K562 (cell line): Measurements from ENCODE around the gene HSD17B12. TPM values are rescaled to one million over a fixed set of nuclear protein-coding genes. Genes with fewer than 3 reads are reported as not detected.
"Not testable (repeated sequence)": the region's sequence is repeated elsewhere in the genome, so short reads cannot be mapped to it uniquely, and the experiment has no call there.

Experiments
- ATAC-seq: fragments of 200-7000 bp; cut with Tn5 transposase; 3 replicates; pipeline ENCODE4 v1.9.1; 2020; ENCODE audit warnings: moderate library complexity
- BruUV-seq: library from RNA; stranded (reverse); fragments of 400-500 nt; replicated peaks from 2 replicates; lab custom pipeline; 2021; lab: Mats Ljungman, UMichigan
- CTCF ChIA-PET: fragments of 300-600 bp; formaldehyde crosslinking; extraction: SDS; loops from one replicate; lab custom pipeline; 2021; ENCODE audit warnings: low intra/inter-chr PET ratio; lab: Yijun Ruan, JAX
- POLR2A ChIA-PET: fragments of 300-600, 350-650 bp; sonication (Branson Sonifier 250); formaldehyde crosslinking; extraction: SDS; loops from one replicate; lab custom pipeline; 2021; ENCODE audit warnings: antibody characterized with exemption, inconsistent platforms; lab: Yijun Ruan, JAX
- DNase-seq, 4 experiments: peaks; one replicate each; pipeline versions ENCODE4 v3.0.0 to v3.0.0-alpha.2; 2011 to 2018; ENCODE audit warnings: low spot score in 3 of 4, mixed read lengths in 3 of 4; ENCODE audit errors: extremely low read depth in 1 of 4
- FAIRE-seq: peaks from 2 replicates; lab custom pipeline; 2011; peaks lifted over from hg19 to GRCh38; lab: Jason Lieb, UNC
- H2AFZ ChIP-seq: 2 replicates; pipeline ENCODE4 v1.6.0; 2011; ENCODE audit warnings: low read depth, low read length, control low read depth, inconsistent platforms
- H3K27ac ChIP-seq: fragments of 200-600 bp; 3 replicates; pipeline ENCODE4 v1.8.0; 2011; ENCODE audit warnings: low read depth, mild to moderate bottlenecking, control low read depth, inconsistent platforms, low read length, moderate library complexity, mixed read lengths; ENCODE audit errors: extremely low read depth
- H3K27me3 ChIP-seq, 2 experiments: fragments of 300-600 bp in 1 of 2; 2 replicates in 1 of 2; 3 replicates in 1 of 2; pipeline versions ENCODE4 v1.6.0 to v1.8.0; 2011; ENCODE audit warnings: inconsistent platforms in 2 of 2, low read length in 2 of 2, mild to moderate bottlenecking in 1 of 2, mixed read lengths in 1 of 2, moderate library complexity in 1 of 2; ENCODE audit not compliant: control insufficient read depth in 2 of 2, insufficient read depth in 2 of 2
- H3K36me3 ChIP-seq: fragments of 300-600 bp; 3 replicates; pipeline ENCODE4 v1.8.0; 2011; ENCODE audit warnings: mild to moderate bottlenecking, low read length, inconsistent platforms; ENCODE audit not compliant: control insufficient read depth, insufficient read depth
- H3K4me1 ChIP-seq, 2 experiments: fragments of 200-600 bp in 1 of 2; replicated peaks in 1 of 2; 2 replicates in 1 of 2; 3 replicates in 1 of 2; pipeline versions ENCODE4 v1.5.1 to v1.8.0; 2011; ENCODE audit warnings: inconsistent platforms in 2 of 2, low read length in 2 of 2, mild to moderate bottlenecking in 1 of 2, mixed read lengths in 1 of 2, moderate library complexity in 1 of 2; ENCODE audit not compliant: control insufficient read depth in 2 of 2, insufficient read depth in 2 of 2
- H3K4me2 ChIP-seq: 2 replicates; pipeline ENCODE4 v1.6.1; 2011; ENCODE audit warnings: low read length, control low read depth, inconsistent platforms, mixed read lengths; ENCODE audit not compliant: insufficient read depth
- H3K4me3 ChIP-seq: fragments of 200-600 bp; sonication (generic), shearing (Covaris generic); 2 replicates; pipeline ENCODE4 v1.5.1; 2016; ENCODE audit warnings: control low read depth, inconsistent platforms
- H3K79me2 ChIP-seq: fragments of 200-600 bp; 3 replicates; pipeline ENCODE4 v1.8.0; 2011; ENCODE audit warnings: low read length, inconsistent platforms; ENCODE audit not compliant: control insufficient read depth, insufficient read depth
- H3K9ac ChIP-seq, 2 experiments: 2 replicates each; pipeline versions ENCODE4 v1.6.0 to v1.6.1; 2011; ENCODE audit warnings: low read depth in 2 of 2, low read length in 2 of 2, control low read depth in 1 of 2, inconsistent platforms in 1 of 2, mild to moderate bottlenecking in 1 of 2, mixed read lengths in 1 of 2; ENCODE audit not compliant: insufficient read depth in 1 of 2
- H3K9me1 ChIP-seq: one replicate; pipeline ENCODE4 v1.6.0; 2011; ENCODE audit warnings: inconsistent platforms, mild to moderate bottlenecking, low read length, moderate library complexity; ENCODE audit not compliant: control insufficient read depth, insufficient read depth
- H3K9me3 ChIP-seq: replicated peaks from 2 replicates; pipeline ENCODE4 v1.5.1; 2011; ENCODE audit warnings: low read depth, low read length, inconsistent platforms; ENCODE audit not compliant: control insufficient read depth, insufficient read depth
- H4K20me1 ChIP-seq: replicated peaks from 2 replicates; pipeline ENCODE4 v1.6.1; 2011; ENCODE audit warnings: low read length, inconsistent platforms, mixed read lengths; ENCODE audit not compliant: control insufficient read depth, insufficient read depth
- ADNP ChIP-seq: fragments of 200-800 bp; sonication (Bioruptor generic); IDR thresholded peaks from 2 replicates; pipeline ENCODE4 v1.6.1; 2016; ENCODE audit warnings: missing genetic modification characterization, missing compliant biosample characterization
- ELF2 ChIP-seq: fragments of 250-450 bp; sonication (Bioruptor Pico); IDR thresholded peaks from 2 replicates; pipeline ENCODE4 v1.5.0; 2021; ENCODE audit warnings: mild to moderate bottlenecking
- NFRKB ChIP-seq: fragments of 450-650 bp; IDR thresholded peaks from 2 replicates; pipeline ENCODE4 v1.6.1; 2016; ENCODE audit warnings: low read depth
- SMAD4 ChIP-seq: fragments of 250-450 bp; sonication (Bioruptor Pico); conservative IDR thresholded peaks from 2 replicates; pipeline ENCODE4 v1.8.0; 2021; ENCODE audit warnings: inconsistent platforms, mild to moderate bottlenecking, moderate library complexity
- TBP ChIP-seq: optimal IDR thresholded peaks from 2 replicates; pipeline ENCODE3; 2011; ENCODE audit warnings: low read depth, low read length, improper control_type of control experiment
- WGBS: fragments of 100-300 bp; shearing (Covaris generic); methylation state at CpG from one replicate; pipeline ENCODE4 v1.1.6; 2016; ENCODE audit warnings: low coverage, mixed read lengths; ENCODE audit not compliant: insufficient coverage; ENCODE audit errors: missing lambda C conversion rate; 5-methylcytosine and 5-hydroxymethylcytosine counted together
- in situ Hi-C: fragments of 300-500 bp; cut with MboI; formaldehyde crosslinking; loops from 4 replicates; pipeline ENCODE4 v1.15.0; 2018; ENCODE audit warnings: inconsistent platforms, mixed read lengths
- intact Hi-C: fragments of 100-400 bp; cut with micrococcal nuclease; formaldehyde crosslinking; loops from 2 replicates; pipeline ENCODE4 v1.14.2; 2022
- polyA plus RNA-seq, 8 experiments: library from polyadenylated mRNA; depleted of rRNA in 4 of 8; stranded (reverse) in 5 of 8; unstranded in 3 of 8; fragments of >200 nt; fragmentation: Nextera tagmentation in 2 of 8; fragmentation: Illumina TruSeq in 1 of 8; extraction: Ambion mirVana in 2 of 8; extraction: Trizol in 1 of 8; gene quantifications; 2 replicates each; pipeline versions ENCODE4 v1.2.1 to v1.2.3, GENCODE V29; 2011 to 2014; ENCODE audit warnings: inconsistent platforms in 1 of 8, missing spikeins in 1 of 8
- total RNA-seq, 7 experiments: library from RNA; depleted of rRNA in 6 of 7; stranded (reverse); fragments of >200 nt in 6 of 7; fragmentation: Illumina TruSeq in 2 of 7; extraction: Trizol in 2 of 7; gene quantifications; 2 replicates each; pipeline versions ENCODE4 v1.2.1 to v1.2.3, GENCODE V29; 2011 to 2021; ENCODE audit warnings: low replicate concordance in 1 of 7

The HSD17B12 gene
- total and polyA plus RNA-seq, 9 of the 15 experiments (the other 6 are each of a cell fraction or from before 2014, with no cell fraction given): 9.1 to 34.5 (median 23.3) TPM

GRCh38 chr11:43681401-43681942 is 934 bp downstream of the HSD17B12 start:
- Histone ChIP-seq H3K9me3 (0 out of 2 replicates have a peak, but pooled peaks cover 4% of the 10 kb centered on the region), H3K27ac (peak overlapping the region; percentile 76), H3K9me1 (no peaks in the 10 kb centered on the region), H4K20me1 (no peaks in the 10 kb centered on the region), H3K4me3 (peak overlapping the region; percentile 45), H3K79me2 (peaks cover 31% of the 10 kb centered on the region), H3K4me2 (peak overlapping the region; percentile 77), H2AFZ (peak overlapping the region; percentile 74), H3K27me3 (no peaks in the 10 kb centered on the region), H3K4me1 (peaks cover 12% of the 10 kb centered on the region in 2 experiments; a peak in 4 of 5 replicates), H3K9ac (peak overlapping the region; percentile 69 to 90; a peak in 3 of 4 replicates), H3K36me3 (no peaks in the 10 kb centered on the region)
- no peak for ATAC-seq
- FAIRE-seq: no peak
- ChIA-PET POLR2A (interaction anchor here (0.6 to 0.7 kb wide), 2 partner anchors 50 to 123 kb away, joined by 3 read pairs; no protein-coding TSS in a partner anchor), CTCF (no interaction called here)
- in situ Hi-C loops (no loop called here), intact Hi-C loops (no loop called here)
- no peak for DNase-seq
- no peak for TF ChIP-seq ELF2 (CRISPR knock-in tag)
- TF ChIP-seq SMAD4 (CRISPR knock-in tag): 0 out of 2 replicates have a peak, but pooled peaks have one; percentile 28
- peak; percentile 2 for TF ChIP-seq TBP
- no peak for TF ChIP-seq NFRKB
- no TSS peak for BruUV-seq
- 45% methylated on average over 12 of the region's 12 CpGs for WGBS

GRCh38 chr11:43682081-43682480 is 1.5 kb downstream of the HSD17B12 start:
- CTCF ChIA-PET, POLR2A ChIA-PET, H3K36me3 ChIP-seq, H4K20me1 ChIP-seq, H3K9me3 ChIP-seq, in situ Hi-C loops, H3K9me1 ChIP-seq, BruUV-seq, H3K27me3 ChIP-seq, DNase-seq, FAIRE-seq: not testable (repeated sequence)
- H2AFZ ChIP-seq: peak overlapping the region; percentile 74; the same call in 1 of the 2 replicates
- peak overlapping the region in 1 of 2 experiments; percentile 69; a peak in 2 of 4 replicates for H3K9ac ChIP-seq
- peak overlapping the region; percentile 45 for H3K4me2 ChIP-seq
- H3K27ac ChIP-seq: peak overlapping the region; percentile 76; the same call in 2 of the 3 replicates
- peak overlapping the region; percentile 45 for H3K4me3 ChIP-seq
- TF ChIP-seq ADNP: 0 out of 2 replicates have a peak, but pooled peaks have one; percentile 19
- ATAC-seq: peak; percentile 43
- 53% methylated on average over 11 of the region's 11 CpGs for WGBS
- peaks cover 12 to 17% of the 10 kb centered on the region in 2 experiments for H3K4me1 ChIP-seq
- peaks cover 31% of the 10 kb centered on the region for H3K79me2 ChIP-seq
- intact Hi-C loops: loop anchor here (2.0 kb wide), 1 partner anchor 19 kb away; no protein-coding TSS in a partner anchor
